Measurements from ENCODE around the gene AP1S1. TPM values are rescaled to one million over a fixed set of nuclear protein-coding genes. Genes with fewer than 3 reads are reported as not detected.

Gene AP1S1
- total and polyA plus RNA-seq, 2 experiments from 2014 or later, result 37.4 to 198 TPM

DNA sequence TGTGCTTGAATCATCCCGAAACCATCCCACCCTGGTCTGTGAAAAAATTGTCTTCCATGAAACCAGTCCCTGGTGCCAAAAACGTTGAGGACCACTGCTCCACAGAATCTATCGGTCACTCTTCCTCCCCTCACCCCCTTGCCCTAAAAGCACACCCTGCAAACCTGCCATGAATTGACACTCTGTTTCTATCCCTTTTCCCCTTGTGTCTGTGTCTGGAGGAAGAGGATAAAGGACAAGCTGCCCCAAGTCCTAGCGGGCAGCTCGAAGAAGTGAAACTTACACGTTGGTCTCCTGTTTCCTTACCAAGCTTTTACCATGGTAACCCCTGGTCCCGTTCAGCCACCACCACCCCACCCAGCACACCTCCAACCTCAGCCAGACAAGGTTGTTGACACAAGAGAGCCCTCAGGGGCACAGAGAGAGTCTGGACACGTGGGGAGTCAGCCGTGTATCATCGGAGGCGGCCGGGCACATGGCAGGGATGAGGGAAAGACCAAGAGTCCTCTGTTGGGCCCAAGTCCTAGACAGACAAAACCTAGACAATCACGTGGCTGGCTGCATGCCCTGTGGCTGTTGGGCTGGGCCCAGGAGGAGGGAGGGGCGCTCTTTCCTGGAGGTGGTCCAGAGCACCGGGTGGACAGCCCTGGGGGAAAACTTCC lies 28.2 kb upstream of the AP1S1 start:
- Histone ChIP-seq H3K9ac (peak overlapping the region; percentile 96), H3K27me3 (replicated peaks; ENCODE audit: insufficient read depth) (no peaks in the 10 kb centered on the region), H3K4me3 (peak overlapping the region; percentile 94; the same call in 1 of the 2 replicates), H3K27ac (peak overlapping the region; percentile 98), H3K9me2 (ENCODE audit: insufficient read depth) (no peaks in the 10 kb centered on the region), H3K9me3 (ENCODE audit: low read depth) (no peaks in the 10 kb centered on the region), H3F3A (ENCODE audit: insufficient read depth) (peaks cover 78% of the 10 kb centered on the region), H2AFZ (peak overlapping the region; percentile 25), H3K4me2 (ENCODE audit: unreplicated experiment) (peak overlapping the region; percentile 54), H3K79me2 (ENCODE audit: insufficient read depth) (peaks cover 46% of the 10 kb centered on the region), H3K4me1 (ENCODE audit: insufficient read depth) (peaks cover 53% of the 10 kb centered on the region), H3K36me3 (ENCODE audit: low read depth) (peaks cover 35% of the 10 kb centered on the region), H4K20me1 (ENCODE audit: insufficient read depth) (no peaks in the 10 kb centered on the region)
- WGBS, 2 experiments (ENCODE audit: low coverage in 1 of 2, low lambda C conversion rate in 2 of 2, missing lambda C conversion rate in 2 of 2), result 24 to 28% methylated on average over 15 of the region's 15 CpGs
- TF ChIP-seq EZH2 (IDR thresholded peaks at IDR 0.05; ENCODE audit: insufficient read depth, poor library complexity, severe bottlenecking) (no peak), EZH2phosphoT487 (IDR thresholded peaks at IDR 0.05; ENCODE audit: insufficient read depth, low read depth) (no peak)
- DNase-seq, result peak; percentile 84
- in situ Hi-C loops (cut with MboI), result no loop called here

DNA sequence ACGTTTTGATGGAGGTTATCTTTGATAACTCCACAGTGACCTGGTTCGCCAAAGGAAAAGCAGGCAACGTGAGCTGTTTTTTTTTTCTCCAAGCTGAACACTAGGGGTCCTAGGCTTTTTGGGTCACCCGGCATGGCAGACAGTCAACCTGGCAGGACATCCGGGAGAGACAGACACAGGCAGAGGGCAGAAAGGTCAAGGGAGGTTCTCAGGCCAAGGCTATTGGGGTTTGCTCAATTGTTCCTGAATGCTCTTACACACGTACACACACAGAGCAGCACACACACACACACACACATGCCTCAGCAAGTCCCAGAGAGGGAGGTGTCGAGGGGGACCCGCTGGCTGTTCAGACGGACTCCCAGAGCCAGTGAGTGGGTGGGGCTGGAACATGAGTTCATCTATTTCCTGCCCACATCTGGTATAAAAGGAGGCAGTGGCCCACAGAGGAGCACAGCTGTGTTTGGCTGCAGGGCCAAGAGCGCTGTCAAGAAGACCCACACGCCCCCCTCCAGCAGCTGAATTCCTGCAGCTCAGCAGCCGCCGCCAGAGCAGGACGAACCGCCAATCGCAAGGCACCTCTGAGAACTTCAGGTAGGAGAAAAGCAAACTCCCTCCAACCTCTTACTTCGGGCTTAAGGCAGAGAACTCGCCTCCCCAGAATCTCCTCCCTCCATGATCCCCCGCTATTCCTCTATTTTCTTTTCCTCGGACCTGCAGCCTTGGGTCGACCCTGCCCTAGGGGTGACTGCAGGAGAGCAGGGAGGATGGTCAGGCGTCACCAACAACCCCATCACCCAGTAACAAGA lies 27.4 kb upstream of the AP1S1 start, which contains the start of gene SERPINE1:
SERPINE1 (plus strand) TSS at position 454 of the 809 bp plus-strand sequence. CDS start 1,290 bp downstream, outside the sequence.
- peak; percentile 100 for DNase-seq
- peaks cover 46% of the 10 kb centered on the region for H3K79me2 ChIP-seq (ENCODE audit: insufficient read depth)
- no peaks in the 10 kb centered on the region for H3K27me3 ChIP-seq (replicated peaks; ENCODE audit: insufficient read depth)
- H3K4me1 ChIP-seq (ENCODE audit: insufficient read depth), result peaks cover 47% of the 10 kb centered on the region
- peak within 1 kb of the TSS; percentile 93 for H3K4me2 ChIP-seq (ENCODE audit: unreplicated experiment)
- peak within 1 kb of the TSS; percentile 94 for H3K4me3 ChIP-seq
- no peaks in the 10 kb centered on the region for H4K20me1 ChIP-seq (ENCODE audit: insufficient read depth)
- no peaks in the 10 kb centered on the region for H3K9me3 ChIP-seq (ENCODE audit: low read depth)
- H3K9me2 ChIP-seq (ENCODE audit: insufficient read depth), result no peaks in the 10 kb centered on the region
- no peak for TF ChIP-seq EZH2 (IDR thresholded peaks at IDR 0.05; ENCODE audit: insufficient read depth, poor library complexity, severe bottlenecking)
- TF ChIP-seq EZH2phosphoT487 (IDR thresholded peaks at IDR 0.05; ENCODE audit: insufficient read depth, low read depth), result no peak
- peak within 1 kb of the TSS; percentile 96 for H3K9ac ChIP-seq
- 1 to 2% methylated on average over 22 of the region's 22 CpGs for WGBS, 2 experiments (ENCODE audit: low coverage in 1 of 2, low lambda C conversion rate in 2 of 2, missing lambda C conversion rate in 2 of 2)
- H2AFZ ChIP-seq, result peak within 1 kb of the TSS; percentile 25
- H3K36me3 ChIP-seq (ENCODE audit: low read depth), result peaks cover 42% of the 10 kb centered on the region
- H3F3A ChIP-seq (ENCODE audit: insufficient read depth), result peaks cover 80% of the 10 kb centered on the region
- peak within 1 kb of the TSS; percentile 98 for H3K27ac ChIP-seq
- in situ Hi-C loops (cut with MboI), result no loop called here

DNA sequence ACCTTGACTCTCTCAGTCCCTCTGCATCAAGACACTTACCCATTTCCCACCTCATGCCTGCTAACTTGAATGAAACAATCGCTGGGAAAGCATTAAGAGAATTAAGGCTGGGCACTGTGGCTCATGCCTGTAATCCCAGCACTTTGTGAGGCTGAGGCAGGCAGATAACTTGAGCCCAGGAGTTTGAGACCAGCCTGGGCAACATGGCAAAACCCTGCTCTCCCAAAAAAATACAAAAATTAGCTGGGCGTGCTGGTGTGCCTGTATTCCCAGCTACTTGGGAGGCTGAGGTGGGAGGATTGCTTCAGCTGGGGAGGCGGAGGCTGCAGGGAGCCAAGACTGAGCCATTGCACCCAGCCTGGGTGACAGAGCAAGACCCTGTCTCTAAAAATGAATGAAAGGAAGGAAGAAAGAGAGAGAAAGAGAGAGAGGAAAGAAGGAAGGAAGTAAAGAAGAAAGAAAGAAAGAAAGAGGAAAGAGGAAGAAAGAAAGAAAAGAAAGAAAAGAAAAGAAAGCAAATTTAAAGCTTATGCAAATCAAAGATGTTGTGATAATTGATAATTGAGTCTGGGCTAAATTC lies 26.7 kb upstream of the AP1S1 start:
- TF ChIP-seq EZH2 (IDR thresholded peaks at IDR 0.05; ENCODE audit: insufficient read depth, poor library complexity, severe bottlenecking) (no peak), EZH2phosphoT487 (IDR thresholded peaks at IDR 0.05; ENCODE audit: insufficient read depth, low read depth) (no peak)
- 28% methylated on average over 3 of the region's 3 CpGs for WGBS, 2 experiments (ENCODE audit: low coverage in 1 of 2, low lambda C conversion rate in 2 of 2, missing lambda C conversion rate in 2 of 2)
- H3K4me2 ChIP-seq (ENCODE audit: unreplicated experiment), result peak overlapping the region; percentile 93
- no peaks in the 10 kb centered on the region for H4K20me1 ChIP-seq (ENCODE audit: insufficient read depth)
- H3K79me2 ChIP-seq (ENCODE audit: insufficient read depth), result peaks cover 46% of the 10 kb centered on the region
- peak overlapping the region; percentile 96 for H3K9ac ChIP-seq
- no peaks in the 10 kb centered on the region for H3K9me2 ChIP-seq (ENCODE audit: insufficient read depth)
- no peaks in the 10 kb centered on the region for H3K27me3 ChIP-seq (replicated peaks; ENCODE audit: insufficient read depth)
- in situ Hi-C loops (cut with MboI), result no loop called here
- H3K4me1 ChIP-seq (ENCODE audit: insufficient read depth), result peaks cover 52% of the 10 kb centered on the region
- H3K27ac ChIP-seq, result peak overlapping the region; percentile 98
- H3K9me3 ChIP-seq (ENCODE audit: low read depth), result no peaks in the 10 kb centered on the region
- DNase-seq, result peak; percentile 51
- H3F3A ChIP-seq (ENCODE audit: insufficient read depth), result peaks cover 85% of the 10 kb centered on the region
- H2AFZ ChIP-seq, result no peak overlapping the region
- peaks cover 49% of the 10 kb centered on the region for H3K36me3 ChIP-seq (ENCODE audit: low read depth)
- peak overlapping the region; percentile 94 for H3K4me3 ChIP-seq

All from GM23248 (cell line).